VCaP (cell line): ENCODE data around the gene HVCN1.

Experiments used
- H3K27ac ChIP-seq: fragments of 450-650 bp; 2 replicates; pipeline ENCODE4 v1.5.1; 2017
- TF ChIP-seq, protein P1 (sequence below): fragments of 450-650 bp; conservative IDR thresholded peaks from 2 replicates; pipeline ENCODE4 v1.5.1; 2017; ENCODE audit warnings: mild to moderate bottlenecking, moderate library complexity

HVCN1 gene

GRCh38 chr12:110677206-110677911 is 11.6 kb downstream of the HVCN1 start:
- H3K27ac ChIP-seq, result no peak overlapping the region
- TF ChIP-seq, protein P1, sequence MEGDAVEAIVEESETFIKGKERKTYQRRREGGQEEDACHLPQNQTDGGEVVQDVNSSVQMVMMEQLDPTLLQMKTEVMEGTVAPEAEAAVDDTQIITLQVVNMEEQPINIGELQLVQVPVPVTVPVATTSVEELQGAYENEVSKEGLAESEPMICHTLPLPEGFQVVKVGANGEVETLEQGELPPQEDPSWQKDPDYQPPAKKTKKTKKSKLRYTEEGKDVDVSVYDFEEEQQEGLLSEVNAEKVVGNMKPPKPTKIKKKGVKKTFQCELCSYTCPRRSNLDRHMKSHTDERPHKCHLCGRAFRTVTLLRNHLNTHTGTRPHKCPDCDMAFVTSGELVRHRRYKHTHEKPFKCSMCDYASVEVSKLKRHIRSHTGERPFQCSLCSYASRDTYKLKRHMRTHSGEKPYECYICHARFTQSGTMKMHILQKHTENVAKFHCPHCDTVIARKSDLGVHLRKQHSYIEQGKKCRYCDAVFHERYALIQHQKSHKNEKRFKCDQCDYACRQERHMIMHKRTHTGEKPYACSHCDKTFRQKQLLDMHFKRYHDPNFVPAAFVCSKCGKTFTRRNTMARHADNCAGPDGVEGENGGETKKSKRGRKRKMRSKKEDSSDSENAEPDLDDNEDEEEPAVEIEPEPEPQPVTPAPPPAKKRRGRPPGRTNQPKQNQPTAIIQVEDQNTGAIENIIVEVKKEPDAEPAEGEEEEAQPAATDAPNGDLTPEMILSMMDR, result no peak

DNA sequence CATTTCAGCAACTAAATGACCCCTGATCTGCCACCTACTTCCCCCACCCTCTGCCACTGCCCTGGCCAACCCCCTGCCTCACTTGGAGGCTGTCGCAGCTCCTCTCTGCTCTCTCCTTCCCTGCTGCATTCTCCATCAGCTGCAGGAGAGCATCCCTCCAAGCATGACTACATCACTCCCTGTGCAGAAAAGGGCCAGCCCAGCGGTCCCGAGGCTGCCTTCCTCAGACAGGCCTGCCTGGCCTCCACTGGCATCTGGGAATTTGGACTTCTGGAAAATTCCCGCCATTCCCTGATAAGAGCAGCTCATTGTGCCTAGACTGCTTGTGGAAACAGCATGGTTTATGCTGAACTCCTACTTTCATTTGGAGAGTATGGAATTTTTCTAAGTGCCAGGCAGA is 12.7 kb downstream of the HVCN1 start:
- TF ChIP-seq, protein P1, result no peak
- no peak overlapping the region for H3K27ac ChIP-seq

GRCh38 chr12:110670161-110670701 is 18.7 kb downstream of the HVCN1 start:
- no peak overlapping the region for H3K27ac ChIP-seq
- TF ChIP-seq, protein P1, result no peak

- H3K27ac ChIP-seq, result no peak overlapping the region
- TF ChIP-seq, protein P1, result no peak
Observed at GRCh38 chr12:110669193-110669502, 19.8 kb downstream of the HVCN1 start.

- TF ChIP-seq, protein P1, result no peak
- H3K27ac ChIP-seq, result no peak overlapping the region
Observed at GRCh38 chr12:110668480-110669192, 20.3 kb downstream of the HVCN1 start.

DNA sequence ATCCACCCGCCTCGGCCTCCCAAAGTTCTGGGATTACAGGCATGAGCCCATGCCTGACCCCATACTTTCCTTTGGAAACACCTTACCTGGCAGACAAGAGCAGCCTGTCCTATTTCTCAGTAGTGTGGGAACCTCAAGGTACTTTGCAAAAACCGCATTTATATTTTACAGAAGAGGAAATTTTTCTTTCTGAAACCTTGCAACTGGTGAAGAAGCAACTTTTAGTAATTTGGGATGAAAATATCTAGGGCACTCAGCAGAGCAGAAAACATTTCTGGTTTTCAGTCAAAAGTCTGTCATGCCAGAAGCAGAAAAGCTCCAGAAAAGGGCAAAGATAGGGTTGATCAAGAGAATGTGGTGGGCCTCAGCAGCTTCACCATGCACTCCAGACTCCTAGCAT is 21.2 kb downstream of the HVCN1 start:
- no peak overlapping the region for H3K27ac ChIP-seq
- TF ChIP-seq, protein P1, result no peak

DNA sequence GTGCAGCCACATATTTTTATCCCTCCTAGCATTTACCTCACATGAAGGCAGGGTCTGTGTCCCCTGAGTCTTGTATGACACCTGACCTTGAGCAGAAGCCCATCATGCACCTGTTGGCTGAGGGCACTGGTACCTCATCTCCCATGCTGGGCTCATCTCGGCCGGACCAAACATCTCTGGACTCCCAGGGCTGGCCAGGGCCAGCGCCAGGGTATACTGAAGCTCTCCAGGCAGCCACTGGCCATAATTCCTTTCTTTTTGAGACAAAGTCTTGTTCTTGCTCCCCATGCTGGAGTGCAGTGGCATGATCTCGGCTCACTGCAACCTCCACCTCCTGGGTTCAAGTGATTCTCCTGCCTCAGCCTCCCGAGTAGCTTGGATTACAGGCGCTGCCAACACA is 22.0 kb downstream of the HVCN1 start:
- H3K27ac ChIP-seq, result no peak overlapping the region
- TF ChIP-seq, protein P1, result no peak
